HG03025 (cell line): ENCODE measurements around the gene SPESP1.

ENCODE experiments used
- ATAC-seq: cut with Tn5 transposase; IDR thresholded peaks from one replicate; pipeline ENCODE4 v1.9.1; 2021; ENCODE audit warnings: mild to moderate bottlenecking, moderate library complexity; ENCODE audit not compliant: unreplicated experiment, low FRiP score

The SPESP1 gene

DNA sequence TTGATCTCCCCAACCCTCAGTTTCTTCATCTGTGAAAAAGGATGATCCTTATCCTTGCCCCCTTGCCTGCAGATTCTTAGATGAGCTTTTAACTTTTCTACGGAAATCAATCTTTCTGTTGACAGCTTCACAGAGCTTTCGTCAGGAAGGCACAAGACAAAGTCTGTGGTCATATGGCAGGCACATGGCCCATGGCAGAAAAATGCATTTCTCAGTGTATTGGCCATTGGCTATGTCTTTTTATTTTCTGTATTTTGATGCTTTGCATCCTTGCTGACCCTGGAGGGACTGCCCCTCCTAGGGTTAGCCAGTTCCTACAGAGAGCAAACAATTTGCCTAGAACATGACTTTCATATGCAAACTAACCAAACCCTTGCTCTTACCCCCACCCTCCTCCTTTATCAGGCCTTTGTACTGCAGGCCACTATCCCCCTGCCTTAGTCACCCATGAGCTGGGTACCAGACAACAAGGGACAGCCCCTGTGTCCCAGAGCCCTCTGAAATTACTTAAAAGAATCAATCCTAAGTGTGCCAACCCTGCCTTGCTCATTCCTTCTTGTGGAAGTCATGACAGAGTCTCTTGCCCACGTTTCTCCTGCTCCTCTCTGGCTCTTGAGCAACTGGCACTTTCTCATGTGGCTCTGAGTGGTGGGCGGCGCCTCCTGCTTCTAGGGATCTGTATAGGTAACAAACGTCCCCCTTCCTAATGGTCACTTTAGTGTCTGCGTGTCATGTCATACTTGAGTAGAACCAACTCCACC lies 60.1 kb downstream of the SPESP1 start:
- ATAC-seq: no peak

DNA sequence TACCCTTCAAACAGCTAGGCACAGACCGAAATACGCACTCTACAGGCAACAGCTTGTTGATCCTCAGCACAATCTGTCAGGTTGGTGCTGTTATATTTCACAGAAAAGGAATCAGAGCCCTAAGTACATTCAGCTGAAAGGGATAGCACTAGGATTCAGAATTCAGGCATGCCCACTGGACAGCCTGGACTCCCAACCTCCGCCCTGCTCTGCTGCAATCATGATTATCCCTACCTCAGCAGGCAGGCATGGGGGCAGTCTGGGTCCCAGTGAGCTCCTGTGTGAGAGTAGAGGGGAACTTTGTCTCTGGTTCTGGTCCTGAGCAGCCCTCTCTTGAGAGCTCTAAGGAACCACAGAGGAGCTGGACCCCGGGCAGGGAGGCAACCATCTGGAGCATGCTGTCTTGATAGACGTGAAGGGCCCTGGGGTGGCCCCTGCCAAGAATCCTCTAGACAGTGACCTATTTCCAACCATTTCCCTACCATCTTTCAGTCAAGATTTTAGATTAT lies 60.7 kb downstream of the SPESP1 start:
- ATAC-seq: no peak

DNA sequence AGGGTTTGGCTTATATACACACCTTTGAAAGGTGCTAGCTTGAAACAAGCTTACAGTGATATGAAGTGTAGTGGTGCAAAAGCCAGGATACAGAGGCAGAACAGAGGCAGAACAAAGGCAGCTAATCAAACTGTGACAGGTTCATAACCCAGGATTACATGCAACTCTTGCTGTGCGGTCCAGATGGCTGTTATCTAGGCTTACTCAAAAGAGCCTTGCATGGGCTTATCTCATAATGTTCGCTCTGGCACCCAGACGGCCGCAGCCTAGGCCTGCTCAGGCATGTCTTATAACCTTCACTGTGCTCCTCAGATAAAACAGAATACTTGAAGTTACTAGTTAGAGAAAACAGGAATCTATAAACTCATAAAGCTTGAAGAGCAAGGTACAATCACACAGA lies 61.4 kb downstream of the SPESP1 start:
- ATAC-seq: no peak

GRCh38 chr15:68992696-68993095 lies 62.4 kb downstream of the SPESP1 start:
- ATAC-seq: no peak

DNA sequence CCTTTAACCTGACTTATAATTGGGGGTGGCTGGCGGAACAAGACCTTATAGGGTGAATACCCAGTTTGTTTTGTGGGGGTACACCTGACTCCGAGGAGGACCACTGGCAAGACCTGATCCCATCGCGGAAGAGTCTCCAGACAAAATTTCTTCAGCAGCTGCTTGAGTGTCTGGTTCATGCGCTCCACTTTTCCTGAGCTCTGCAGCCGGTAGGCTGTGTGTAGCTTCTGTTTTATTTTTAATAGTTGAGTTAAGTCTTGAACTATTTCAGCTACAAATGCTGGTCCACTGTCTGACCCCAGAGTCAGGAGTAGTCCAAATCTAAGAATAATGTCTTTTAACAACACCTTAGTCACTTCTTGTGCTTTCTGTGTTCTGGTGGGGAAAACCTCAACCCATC lies 63.0 kb downstream of the SPESP1 start:
- ATAC-seq: no peak

GRCh38 chr15:68994149-68994548 lies 63.8 kb downstream of the SPESP1 start:
- no peak for ATAC-seq

- ATAC-seq: no peak
Observed at GRCh38 chr15:68994981-68995761, 64.8 kb downstream of the SPESP1 start.
